Renal cortex interstitium (tissue), 11 donors: ENCODE data around the gene RNF227. TPM values are rescaled to one million over a fixed set of nuclear protein-coding genes. Genes with fewer than 3 reads are reported as not detected.

Experiments
- DNase-seq, 11 donors: peaks; one replicate each; pipeline ENCODE4 v3.0.0-alpha.2; 2013; ENCODE audit warnings: low read depth in 9 of 11, low spot score in 4 of 11; ENCODE audit errors: extremely low read depth in 1 of 11
- polyA plus RNA-seq, 3 donors: library from polyadenylated mRNA; unstranded; fragments of 120-200 nt; gene quantifications; one replicate each; pipeline ENCODE4 v1.2.1, GENCODE V29; 2013; ENCODE audit not compliant: insufficient read length in 3 of 3

RNF227 gene
- polyA plus RNA-seq, 3 donors, result 3.8 to 4.8 (median 4.1) TPM

DNA sequence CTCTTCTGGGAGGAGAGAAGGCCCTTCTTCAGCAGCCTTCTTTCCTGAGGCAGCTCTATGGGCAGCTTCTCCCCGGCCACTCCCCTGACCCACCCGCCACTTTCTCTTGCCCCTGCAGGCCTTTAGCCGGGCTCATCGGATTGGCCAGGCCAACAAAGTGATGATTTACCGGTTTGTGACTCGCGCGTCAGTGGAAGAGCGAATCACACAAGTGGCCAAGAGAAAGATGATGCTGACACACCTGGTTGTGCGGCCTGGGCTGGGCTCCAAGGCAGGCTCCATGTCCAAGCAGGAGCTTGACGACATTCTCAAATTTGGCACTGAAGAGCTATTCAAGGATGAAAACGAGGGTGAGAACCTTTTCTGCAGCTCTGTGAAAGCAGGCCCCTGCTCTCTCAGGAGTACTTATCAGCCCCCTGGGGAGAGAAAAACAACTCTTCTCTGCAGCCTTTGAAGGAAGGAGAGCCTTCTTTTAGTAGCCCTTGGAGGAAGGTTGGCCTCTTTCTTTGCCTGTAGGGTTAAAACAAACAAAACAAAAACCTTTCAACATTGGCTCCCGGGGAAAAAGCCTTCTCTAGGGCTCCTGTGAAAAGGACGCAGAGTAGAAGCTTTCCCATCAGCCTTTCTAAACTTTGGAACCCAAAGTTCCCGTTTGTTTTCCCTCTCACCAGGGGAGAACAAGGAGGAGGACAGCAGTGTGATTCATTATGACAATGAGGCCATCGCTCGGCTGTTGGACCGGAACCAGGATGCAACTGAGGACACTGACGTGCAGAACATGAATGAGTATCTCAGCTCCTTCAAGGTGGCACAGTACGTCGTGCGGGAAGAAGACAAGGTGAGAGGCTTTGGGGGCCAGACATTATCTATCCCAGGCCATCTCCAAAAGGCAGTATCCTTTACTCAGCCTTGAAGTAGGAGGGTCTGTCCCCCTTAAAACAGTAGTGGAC, 12.7 kb downstream of the RNF227 start:
- DNase-seq, result no peak

GRCh38 chr17:7897773-7898172, 18.3 kb downstream of the RNF227 start:
- no peak for DNase-seq

DNA sequence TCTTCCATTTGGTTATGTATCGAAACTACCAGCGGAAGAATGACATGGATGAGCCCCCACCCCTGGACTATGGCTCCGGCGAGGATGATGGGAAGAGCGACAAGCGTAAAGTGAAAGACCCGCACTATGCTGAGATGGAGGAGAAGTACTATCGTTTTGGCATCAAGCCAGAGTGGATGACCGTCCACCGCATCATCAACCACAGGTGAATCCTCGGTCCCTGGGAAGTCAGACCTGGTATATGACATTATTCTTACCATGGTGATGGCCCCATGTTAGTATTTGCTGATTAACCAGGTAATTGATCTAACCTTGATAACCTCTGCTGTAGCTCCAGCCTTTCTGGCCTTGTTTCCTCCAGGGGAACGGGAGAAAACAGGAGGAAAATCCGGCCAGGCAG, 19.0 kb downstream of the RNF227 start:
- DNase-seq, result no peak

- no peak for DNase-seq
Measured at GRCh38 chr17:7894866-7895265, 21.2 kb downstream of the RNF227 start.

DNA sequence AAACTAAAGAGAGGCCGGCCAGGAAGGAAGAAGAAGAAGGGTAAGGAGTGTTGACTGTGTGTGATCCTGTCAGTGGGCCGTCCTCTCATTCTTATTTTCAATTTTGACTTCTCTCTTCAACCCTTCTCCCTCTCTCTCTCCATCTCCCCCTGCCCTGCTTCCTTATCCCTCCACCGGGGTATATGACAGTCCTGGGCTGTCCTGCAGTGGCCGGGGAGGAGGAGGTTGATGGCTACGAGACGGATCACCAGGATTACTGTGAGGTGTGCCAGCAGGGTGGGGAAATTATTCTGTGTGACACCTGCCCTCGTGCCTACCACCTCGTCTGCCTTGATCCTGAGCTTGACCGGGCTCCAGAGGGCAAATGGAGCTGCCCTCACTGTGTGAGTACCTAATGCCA, 21.9 kb downstream of the RNF227 start:
- DNase-seq, result no peak

DNA sequence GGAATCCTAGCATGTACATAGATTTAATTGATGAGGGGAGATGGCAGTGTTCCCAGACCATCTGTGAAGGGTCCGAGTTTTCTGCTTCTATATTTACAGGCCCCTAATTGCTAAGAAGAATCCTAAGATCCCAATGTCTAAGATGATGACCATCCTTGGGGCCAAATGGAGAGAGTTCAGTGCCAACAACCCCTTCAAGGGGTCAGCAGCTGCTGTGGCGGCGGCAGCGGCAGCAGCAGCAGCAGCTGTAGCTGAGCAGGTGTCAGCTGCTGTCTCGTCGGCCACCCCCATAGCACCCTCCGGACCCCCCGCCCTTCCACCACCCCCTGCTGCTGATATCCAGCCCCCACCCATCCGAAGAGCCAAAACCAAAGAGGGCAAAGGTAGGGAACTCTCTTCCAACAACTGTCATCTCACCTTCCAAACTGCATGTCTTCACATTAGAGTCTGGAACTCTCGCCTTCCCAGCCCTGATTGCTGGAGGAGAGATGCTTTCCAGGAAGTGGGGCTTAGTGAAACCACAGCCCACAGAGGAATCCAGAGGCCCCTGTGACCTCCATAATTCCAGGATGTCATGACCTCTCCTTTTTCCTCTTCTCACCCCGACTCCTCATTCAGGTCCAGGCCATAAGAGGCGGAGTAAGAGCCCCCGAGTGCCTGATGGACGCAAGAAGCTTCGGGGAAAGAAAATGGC, 22.8 kb downstream of the RNF227 start:
- no peak for DNase-seq

DNA sequence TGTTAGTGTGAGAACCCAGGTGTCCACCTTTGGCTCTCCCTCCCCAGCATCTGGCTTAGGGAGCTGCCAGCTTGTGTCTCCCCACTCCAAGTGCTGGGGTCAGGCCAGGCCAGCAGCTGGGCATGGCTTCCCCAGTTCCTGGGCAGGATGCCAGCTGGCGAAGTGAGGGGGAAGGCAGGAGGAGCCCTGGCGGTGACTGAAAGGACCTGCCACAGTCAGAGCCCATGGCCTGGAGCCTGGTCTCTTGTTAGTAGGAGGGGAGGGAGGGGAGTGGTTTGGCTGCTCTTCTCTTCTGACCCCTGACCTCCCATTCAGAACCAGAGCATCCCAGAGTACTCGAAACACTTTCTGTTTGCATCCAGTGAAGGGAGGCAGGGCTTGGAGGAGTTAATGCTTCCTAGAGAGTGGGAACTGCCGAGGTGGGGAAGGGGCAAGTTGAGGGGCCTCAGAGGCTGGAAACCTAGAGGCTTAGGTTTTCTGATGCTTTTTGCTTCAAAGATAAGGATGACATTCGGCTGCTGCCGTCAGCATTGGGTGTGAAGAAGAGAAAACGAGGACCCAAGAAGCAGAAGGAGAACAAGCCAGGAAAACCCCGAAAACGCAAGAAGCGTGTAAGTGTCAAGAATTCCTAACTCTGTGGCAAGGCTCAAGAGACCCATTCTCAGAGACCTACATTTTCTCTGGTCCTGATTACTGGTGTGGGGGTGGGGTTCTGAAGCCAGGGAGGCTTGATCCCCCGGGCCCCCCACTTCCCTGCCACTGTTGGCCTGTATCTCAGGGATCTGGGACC, 26.7 kb downstream of the RNF227 start:
- peak in 9 of 11 donors; percentile 62 to 87 (median 75) for DNase-seq

- peak in 3 of 11 donors; percentile 25 to 39 (median 29) for DNase-seq
Measured at GRCh38 chr17:7888184-7888920, 27.7 kb downstream of the RNF227 start, which contains the start of gene CHD3. Gene CHD3, plus strand, starts transcription at chr17:7888789. Its CDS starts 212 bp downstream, at chr17:7889001.

DNA sequence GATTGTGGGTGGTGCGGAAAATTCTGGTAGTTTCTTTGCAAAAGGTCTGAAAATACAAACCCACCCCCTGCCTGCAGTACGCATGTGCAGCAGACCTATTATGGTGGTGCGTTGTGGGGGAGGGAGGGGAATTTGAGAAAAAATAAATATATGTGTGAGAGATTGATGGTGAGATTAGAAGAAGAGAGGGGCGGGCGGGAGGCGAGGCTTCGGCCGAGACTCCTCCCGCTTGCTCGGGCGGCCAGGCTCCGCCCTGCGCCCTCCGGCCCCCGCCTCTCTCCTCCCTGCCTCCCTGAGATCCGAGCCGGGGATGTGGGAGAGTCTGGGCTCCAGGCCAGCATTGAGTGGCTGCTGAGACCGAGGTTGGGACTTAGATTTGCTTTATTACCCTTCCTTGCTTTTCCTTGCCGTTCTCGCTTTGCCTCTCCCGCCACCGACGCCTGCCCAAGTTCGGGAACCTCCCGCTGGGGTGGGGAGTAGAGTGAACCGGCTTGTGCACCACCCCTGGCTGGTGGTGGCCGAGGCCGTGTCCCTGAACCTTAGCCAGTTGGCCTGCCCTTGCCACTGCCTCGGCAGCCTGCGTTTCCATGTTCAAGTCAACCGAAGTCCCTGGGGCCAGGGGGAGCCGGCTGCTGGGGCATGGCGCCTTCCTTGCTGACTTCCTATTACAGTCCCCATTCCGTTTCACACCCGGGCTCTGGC, 28.5 kb downstream of the RNF227 start:
- DNase-seq, result peak; percentile 90 to 98 (median 95)

GRCh38 chr17:7887038-7887481, 29.0 kb downstream of the RNF227 start:
- no peak for DNase-seq

- DNase-seq, result peak in 7 of 11 donors; percentile 32 to 47 (median 39)
Measured at GRCh38 chr17:7886227-7887037, 29.7 kb downstream of the RNF227 start.

- peak in 9 of 11 donors; percentile 60 to 76 (median 73) for DNase-seq
Measured at GRCh38 chr17:7885367-7886226, 30.5 kb downstream of the RNF227 start.

DNA sequence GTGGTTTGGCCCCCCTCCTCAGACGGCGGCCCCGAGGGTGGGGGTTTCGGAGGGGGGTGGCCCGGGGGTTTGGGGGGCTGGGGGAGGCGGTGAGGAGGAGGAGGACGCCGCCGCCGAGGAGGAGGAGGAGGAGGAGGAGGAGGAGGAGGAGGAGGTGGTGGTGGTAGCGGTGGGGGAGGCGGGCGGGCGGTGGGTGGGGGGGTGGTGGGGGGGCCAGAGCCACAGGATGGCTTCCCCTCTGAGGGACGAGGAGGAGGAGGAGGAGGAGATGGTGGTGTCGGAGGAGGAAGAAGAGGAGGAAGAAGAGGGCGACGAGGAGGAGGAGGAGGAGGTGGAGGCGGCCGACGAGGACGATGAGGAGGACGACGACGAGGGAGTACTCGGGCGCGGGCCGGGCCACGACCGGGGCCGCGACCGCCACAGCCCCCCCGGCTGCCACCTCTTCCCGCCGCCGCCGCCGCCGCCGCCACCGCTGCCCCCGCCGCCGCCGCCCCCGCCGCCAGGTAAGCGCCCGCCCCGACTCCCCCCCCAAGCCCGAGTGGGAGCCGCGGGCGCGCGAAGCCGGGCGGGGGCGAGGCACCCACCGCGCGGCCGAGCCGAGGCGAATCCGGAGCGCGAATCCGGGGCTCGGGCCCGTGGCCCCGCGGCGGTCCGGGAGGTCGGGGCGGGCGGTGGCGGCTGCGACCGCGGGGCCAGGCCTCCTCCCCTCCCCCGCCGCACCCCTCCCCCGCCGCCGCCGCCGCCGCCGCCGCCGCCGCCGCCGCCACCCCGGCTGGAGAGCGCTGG, 31.3 kb downstream of the RNF227 start:
- no peak for DNase-seq

DNA sequence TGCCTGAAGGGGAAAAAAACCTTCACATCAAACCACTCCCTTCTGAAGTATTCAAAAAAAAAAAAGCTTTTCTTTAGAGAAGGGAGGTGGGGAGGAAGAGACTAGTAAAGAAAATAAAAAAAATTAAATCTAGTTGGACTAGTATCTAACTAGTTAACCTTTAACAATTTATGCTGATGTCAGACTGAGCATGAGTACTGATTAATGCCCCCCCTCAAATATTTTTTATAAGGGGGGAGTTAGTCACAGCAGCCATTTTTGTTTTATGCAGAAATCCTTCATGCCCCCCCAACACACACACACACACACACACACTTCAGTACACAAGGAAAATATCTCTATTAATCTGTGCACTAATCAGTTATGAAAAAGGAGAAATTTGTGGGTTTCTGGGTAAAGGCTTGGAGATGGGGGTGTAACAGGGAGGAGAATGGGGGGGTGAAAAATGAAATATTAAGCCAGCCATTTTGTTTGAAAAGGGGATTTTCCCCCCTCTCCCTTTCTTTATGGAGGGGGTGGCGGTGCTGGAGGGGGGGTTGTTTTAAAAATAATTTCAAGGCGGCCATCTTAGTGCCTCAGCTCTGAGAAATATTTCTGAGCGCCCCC, 32.2 kb downstream of the RNF227 start:
- peak in 8 of 11 donors; percentile 33 to 58 (median 40) for DNase-seq

- DNase-seq, result no peak
Measured at GRCh38 chr17:7882629-7883028, 33.5 kb downstream of the RNF227 start.
